PC-9 (cell line): ENCODE data around the gene STN1. TPM values are rescaled to one million over a fixed set of nuclear protein-coding genes. Genes with fewer than 3 reads are reported as not detected.

Experiments
- BruUV-seq: library from RNA; stranded (reverse); fragments of 400-500 nt; replicated peaks from 2 replicates; lab custom pipeline; 2021; lab: Mats Ljungman, UMichigan
- CTCF ChIA-PET: fragments of 300-600 bp; sonication (Branson Sonifier 250); formaldehyde crosslinking; loops from one replicate; lab custom pipeline; 2022; ENCODE audit warnings: antibody characterized with exemption; lab: Charles Lee
- POLR2A ChIA-PET: fragments of 300-600 bp; sonication (Branson Sonifier 250); formaldehyde crosslinking; loops from one replicate; lab custom pipeline; 2022; ENCODE audit warnings: antibody characterized with exemption; ENCODE audit not compliant: unreplicated experiment; lab: Charles Lee
- DNase-seq, 2 experiments: peaks; one replicate each; pipeline versions ENCODE4 v3.0.0 to v3.0.0-alpha.2; 2015 to 2022; ENCODE audit warnings: mixed read lengths in 1 of 2
- H2AFZ ChIP-seq: fragments of 200-600 bp; sonication (generic); 2 replicates; pipeline ENCODE4 v1.8.1; 2017; ENCODE audit warnings: antibody characterized with exemption
- H3F3A ChIP-seq: fragments of 200-600 bp; sonication (generic); 2 replicates; pipeline ENCODE4 v1.8.1; 2017; ENCODE audit warnings: antibody characterized with exemption, mild to moderate bottlenecking, low read depth; ENCODE audit not compliant: insufficient read depth
- H3K27ac ChIP-seq: fragments of 200-600 bp; sonication (generic); 2 replicates; pipeline ENCODE4 v1.6.1; 2016; ENCODE audit warnings: mixed run types
- H3K27me3 ChIP-seq: fragments of 200-600 bp; sonication (generic); 2 replicates; pipeline ENCODE4 v1.6.1; 2016; ENCODE audit warnings: low read depth, mixed run types; ENCODE audit not compliant: insufficient read depth
- H3K36me3 ChIP-seq: fragments of 200-600 bp; sonication (generic); 2 replicates; pipeline ENCODE4 v1.6.1; 2016; ENCODE audit warnings: low read depth, mixed run types
- H3K4me1 ChIP-seq: fragments of 200-600 bp; sonication (generic); replicated peaks from 2 replicates; pipeline ENCODE4 v1.6.1; 2016; ENCODE audit warnings: mixed run types; ENCODE audit not compliant: insufficient read depth
- H3K4me2 ChIP-seq: fragments of 200-600 bp; sonication (generic); 2 replicates; pipeline ENCODE4 v1.6.1; 2017; ENCODE audit warnings: mixed run types
- H3K4me3 ChIP-seq: fragments of 200-600 bp; sonication (generic); 2 replicates; pipeline ENCODE4 v1.6.1; 2016; ENCODE audit warnings: mixed run types
- H3K79me2 ChIP-seq: fragments of 200-600 bp; sonication (generic); 2 replicates; pipeline ENCODE4 v1.6.1; 2017; ENCODE audit warnings: low read depth, mixed run types
- H3K9me2 ChIP-seq: fragments of 200-600 bp; sonication (generic); 2 replicates; pipeline ENCODE4 v1.8.1; 2017; ENCODE audit warnings: mild to moderate bottlenecking; ENCODE audit not compliant: insufficient read depth
- H3K9me3 ChIP-seq: fragments of 200-600 bp; sonication (generic); 2 replicates; pipeline ENCODE4 v1.8.1; 2016; ENCODE audit warnings: low read depth; ENCODE audit not compliant: insufficient read depth
- H4K20me1 ChIP-seq: fragments of 200-600 bp; sonication (generic); 2 replicates; pipeline ENCODE4 v1.8.1; 2017; ENCODE audit not compliant: insufficient read depth
- CTCF ChIP-seq: fragments of 200-600 bp; sonication (generic); conservative IDR thresholded peaks from 2 replicates; pipeline ENCODE4 v1.6.1; 2017; ENCODE audit warnings: mixed run types, antibody characterized with exemption, mild to moderate bottlenecking, moderate library complexity
- EZH2 ChIP-seq: fragments of 200-600 bp; sonication (generic); IDR thresholded peaks from 2 replicates; pipeline ENCODE4 v1.8.0; 2017; ENCODE audit warnings: antibody characterized with exemption, low read depth
- intact Hi-C: fragments of 100-400 bp; cut with micrococcal nuclease; formaldehyde crosslinking; loops from one replicate; pipeline ENCODE4 v1.10.0; 2022; ENCODE audit not compliant: unreplicated experiment
- total RNA-seq: library from RNA; stranded (reverse); gene quantifications from 2 replicates; pipeline ENCODE4 v1.2.3, GENCODE V29; 2021

Gene STN1
- total RNA-seq, 1 experiment from 2014 or later, result 20.5 TPM

- H2AFZ ChIP-seq, result peak within 1 kb of the TSS; percentile 70
- H3K79me2 ChIP-seq, result no peaks in the 10 kb centered on the region
- intact Hi-C loops, result loop anchor here (1.0 to 10.0 kb wide), 2 partner anchors 74 to 261 kb away; no protein-coding TSS in a partner anchor
- CTCF ChIA-PET, result interaction anchor here (0.6 kb wide), 1 partner anchor 14 kb away, joined by 3 read pairs; no protein-coding TSS in a partner anchor
- peak in 1 of 2 experiments; percentile 37 for DNase-seq
- H3K4me2 ChIP-seq, result peak within 1 kb of the TSS; percentile 87
- no peaks in the 10 kb centered on the region for H3K9me2 ChIP-seq
- peaks cover 11% of the 10 kb centered on the region; the same call in 1 of the 2 replicates for H3K4me1 ChIP-seq
- BruUV-seq, result no TSS peak
- POLR2A ChIA-PET, result no interaction called here
- H3K27ac ChIP-seq, result no peak within 1 kb of the TSS
- TF ChIP-seq CTCF (no peak; the same call in 1 of the 2 replicates), EZH2 (no peak)
- no peaks in the 10 kb centered on the region for H3K36me3 ChIP-seq
- no peaks in the 10 kb centered on the region for H4K20me1 ChIP-seq
- H3K4me3 ChIP-seq, result peak within 1 kb of the TSS; percentile 59
- H3K27me3 ChIP-seq, result no peaks in the 10 kb centered on the region
- no peaks in the 10 kb centered on the region for H3F3A ChIP-seq
- no peaks in the 10 kb centered on the region for H3K9me3 ChIP-seq
Observed at GRCh38 chr10:103855424-103855823, 62.6 kb downstream of the STN1 start, which contains the start of gene SH3PXD2A. TSS of gene SH3PXD2A (minus strand) at chr10:103855576. CDS start at chr10:103855266, 310 bp downstream.

GRCh38 chr10:103854686-103855391 lies 63.1 kb downstream of the STN1 start:
- ChIA-PET POLR2A (no interaction called here), CTCF (interaction anchor here (0.5 to 0.7 kb wide), 2 partner anchors 38 to 41 kb away, joined by 3 read pairs; no protein-coding TSS in a partner anchor)
- H3K79me2 ChIP-seq, result no peaks in the 10 kb centered on the region
- H3K9me2 ChIP-seq, result no peaks in the 10 kb centered on the region
- H3K4me2 ChIP-seq, result peak overlapping the region; percentile 87
- H3F3A ChIP-seq, result no peaks in the 10 kb centered on the region
- H2AFZ ChIP-seq, result peak overlapping the region; percentile 70
- H3K9me3 ChIP-seq, result no peaks in the 10 kb centered on the region
- H4K20me1 ChIP-seq, result no peaks in the 10 kb centered on the region
- TSS peak; percentile 33 for BruUV-seq
- intact Hi-C loops, result loop anchor here (1.0 to 10.0 kb wide), 2 partner anchors 74 to 260 kb away; no protein-coding TSS in a partner anchor
- no peaks in the 10 kb centered on the region for H3K27me3 ChIP-seq
- H3K36me3 ChIP-seq, result no peaks in the 10 kb centered on the region
- peaks cover 11% of the 10 kb centered on the region; the same call in 1 of the 2 replicates for H3K4me1 ChIP-seq
- H3K27ac ChIP-seq, result no peak overlapping the region
- H3K4me3 ChIP-seq, result peak overlapping the region; percentile 59
- peak in 1 of 2 experiments; percentile 16 for DNase-seq
- TF ChIP-seq CTCF (no peak; the same call in 1 of the 2 replicates), EZH2 (no peak)

GRCh38 chr10:103854265-103854685 lies 63.7 kb downstream of the STN1 start:
- BruUV-seq, result no TSS peak
- Histone ChIP-seq H3K36me3 (no peaks in the 10 kb centered on the region), H4K20me1 (no peaks in the 10 kb centered on the region), H3K9me3 (no peaks in the 10 kb centered on the region), H3K4me3 (peak overlapping the region; percentile 59; the same call in 1 of the 2 replicates), H3K4me1 (peaks cover 11% of the 10 kb centered on the region; the same call in 1 of the 2 replicates), H3K79me2 (no peaks in the 10 kb centered on the region), H3K9me2 (no peaks in the 10 kb centered on the region), H3K27ac (no peak overlapping the region), H2AFZ (no peak overlapping the region), H3F3A (no peaks in the 10 kb centered on the region), H3K4me2 (peak overlapping the region; percentile 87), H3K27me3 (no peaks in the 10 kb centered on the region)
- POLR2A ChIA-PET, result no interaction called here
- DNase-seq, result no peak
- intact Hi-C loops, result loop anchor here (10.0 kb wide), 1 partner anchor 259 kb away; no protein-coding TSS in a partner anchor
- CTCF ChIA-PET, result interaction anchor here (0.5 to 0.7 kb wide), 2 partner anchors 38 to 41 kb away, joined by 3 read pairs; no protein-coding TSS in a partner anchor
- no peak for TF ChIP-seq CTCF
- TF ChIP-seq EZH2, result no peak
